Measurements from ENCODE around the gene LAMTOR4. TPM values are rescaled to one million over a fixed set of nuclear protein-coding genes. Genes with fewer than 3 reads are reported as not detected.

Gene LAMTOR4
- total and polyA plus RNA-seq, 4 donors, result 63.4 to 288 (median 187) TPM

GRCh38 chr7:100163006-100163531 lies 14.4 kb downstream of the LAMTOR4 start:
- Histone ChIP-seq H3K9ac (ENCODE audit: insufficient read depth in 1 of 2, low read length in 2 of 2) (no peak overlapping the region), H3K4me1 (ENCODE audit: control insufficient read depth in 5 of 5, insufficient read depth in 5 of 5, low read length in 5 of 5) (peaks cover 0 to 20% (median 0%) of the 10 kb centered on the region in 5 donors), H3K36me3 (ENCODE audit: control insufficient read depth in 4 of 4, insufficient read depth in 4 of 4, low read length in 4 of 4) (peaks cover 0 to 9% (median 0%) of the 10 kb centered on the region in 4 donors), H3K9me3 (ENCODE audit: control insufficient read depth in 4 of 4, insufficient read depth in 3 of 4, low read length in 3 of 4) (no peaks in the 10 kb centered on the region), H3K27me3 (ENCODE audit: control insufficient read depth in 3 of 3, insufficient read depth in 3 of 3, low read length in 2 of 3) (peaks cover 0 to 4% (median 0%) of the 10 kb centered on the region in 3 donors), H3K27ac (ENCODE audit: low read depth in 1 of 2, low read length in 1 of 2) (no peak overlapping the region), H3K4me3 (no peak overlapping the region)
- DNase-seq, result no peak
- no peak for TF ChIP-seq CTCF (IDR thresholded peaks at IDR 0.05; ENCODE audit: control extremely low read depth, extremely low read depth)
- 71 to 81% methylated on average over 6 of the region's 6 CpGs for WGBS, 2 donors
- ATAC-seq (ENCODE audit: insufficient read depth, low FRiP score), result no peak

- ATAC-seq (ENCODE audit: insufficient read depth, low FRiP score) (no peak), DNase-seq (no peak)
- TF ChIP-seq CTCF (IDR thresholded peaks at IDR 0.05; ENCODE audit: control extremely low read depth, extremely low read depth), result no peak
- H3K4me3 ChIP-seq, result no peak overlapping the region
- no peak overlapping the region for H3K27ac ChIP-seq (ENCODE audit: low read depth in 1 of 2, low read length in 1 of 2)
- H3K4me1 ChIP-seq (ENCODE audit: control insufficient read depth in 5 of 5, insufficient read depth in 5 of 5, low read length in 5 of 5), result peaks cover 0 to 27% (median 3%) of the 10 kb centered on the region in 5 donors
- H3K9me3 ChIP-seq (ENCODE audit: control insufficient read depth in 4 of 4, insufficient read depth in 3 of 4, low read length in 3 of 4), result no peaks in the 10 kb centered on the region
- H3K36me3 ChIP-seq (ENCODE audit: control insufficient read depth in 4 of 4, insufficient read depth in 4 of 4, low read length in 4 of 4), result peaks cover 0 to 9% (median 0%) of the 10 kb centered on the region in 4 donors
- peaks cover 0 to 4% (median 0%) of the 10 kb centered on the region in 3 donors for H3K27me3 ChIP-seq (ENCODE audit: control insufficient read depth in 3 of 3, insufficient read depth in 3 of 3, low read length in 2 of 3)
- WGBS, 2 donors, result 89 to 97% methylated on average over 5 of the region's 5 CpGs
- H3K9ac ChIP-seq (ENCODE audit: insufficient read depth in 1 of 2, low read length in 2 of 2), result no peak overlapping the region
Observed at GRCh38 chr7:100163871-100164270, 15.2 kb downstream of the LAMTOR4 start.

GRCh38 chr7:100166317-100166940 lies 17.7 kb downstream of the LAMTOR4 start:
- WGBS, 2 donors, result 63 to 73% methylated on average over 16 of the region's 16 CpGs
- H3K9ac ChIP-seq (ENCODE audit: insufficient read depth in 1 of 2, low read length in 2 of 2), result no peak overlapping the region
- no peak overlapping the region for H3K27ac ChIP-seq (ENCODE audit: low read depth in 1 of 2, low read length in 1 of 2)
- peaks cover 0 to 4% (median 0%) of the 10 kb centered on the region in 3 donors for H3K27me3 ChIP-seq (ENCODE audit: control insufficient read depth in 3 of 3, insufficient read depth in 3 of 3, low read length in 2 of 3)
- no peak overlapping the region for H3K4me3 ChIP-seq
- H3K36me3 ChIP-seq (ENCODE audit: control insufficient read depth in 4 of 4, insufficient read depth in 4 of 4, low read length in 4 of 4), result peaks cover 0 to 4% (median 0%) of the 10 kb centered on the region in 4 donors
- H3K4me1 ChIP-seq (ENCODE audit: control insufficient read depth in 5 of 5, insufficient read depth in 5 of 5, low read length in 5 of 5), result peaks cover 0 to 25% (median 3%) of the 10 kb centered on the region in 5 donors
- TF ChIP-seq CTCF (IDR thresholded peaks at IDR 0.05; ENCODE audit: control extremely low read depth, extremely low read depth), result no peak
- ATAC-seq (ENCODE audit: insufficient read depth, low FRiP score) (no peak), DNase-seq (no peak)
- H3K9me3 ChIP-seq (ENCODE audit: control insufficient read depth in 4 of 4, insufficient read depth in 3 of 4, low read length in 3 of 4), result no peaks in the 10 kb centered on the region
